ENCODE measurements around the gene OBP2A.
"Not testable (repeated sequence)": the region's sequence is repeated elsewhere in the genome, so short reads cannot be mapped to it uniquely, and the experiment has no call there.

OBP2A gene

DNA sequence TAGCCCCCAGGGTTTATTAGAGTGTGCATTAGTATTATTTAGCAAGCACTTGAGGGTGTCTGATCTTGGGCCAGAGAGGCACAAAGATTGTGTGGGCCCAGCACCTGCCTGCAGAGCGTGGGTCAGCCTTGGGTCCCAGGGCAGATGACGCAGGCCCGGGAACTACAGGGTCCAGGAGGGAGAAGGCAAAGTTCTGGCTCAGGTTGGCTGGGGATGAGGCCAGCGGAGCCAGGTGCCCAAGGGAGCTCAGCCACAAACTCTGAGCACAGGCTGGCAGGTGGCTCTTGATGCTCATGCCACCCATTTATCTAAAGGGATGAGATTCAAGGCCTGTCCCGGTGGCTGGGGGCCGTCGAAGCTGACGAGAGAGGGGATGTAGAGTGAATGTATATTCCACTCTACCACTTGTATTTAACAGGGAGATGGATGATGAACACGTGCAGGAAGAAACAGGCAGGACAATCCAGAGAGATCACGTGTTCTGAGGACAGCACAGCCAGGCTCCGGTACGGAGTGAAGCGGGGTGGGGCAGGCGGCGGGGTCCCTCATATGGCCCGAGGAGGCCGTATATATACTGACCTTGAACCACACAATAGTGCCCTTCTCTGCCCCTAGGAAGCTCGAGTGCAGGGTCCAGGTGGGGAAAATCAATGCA, 818 bp upstream of the OBP2A start:
- Histone ChIP-seq H3K9me3 (ENCODE audit: control insufficient read depth, low read length) (no peaks in the 10 kb centered on the region), H3K27me3 (replicated peaks; ENCODE audit: control insufficient read depth, insufficient read depth, low read length, poor library complexity, severe bottlenecking) (no peaks in the 10 kb centered on the region), H3K36me3 (ENCODE audit: control insufficient read depth, insufficient read depth, low read length) (no peaks in the 10 kb centered on the region), H3K4me3 (ENCODE audit: insufficient read depth, low read depth, low read length, poor library complexity, severe bottlenecking) (no peak overlapping the region), H3K4me1 (ENCODE audit: control insufficient read depth, insufficient read depth, low read length, poor library complexity, severe bottlenecking) (no peaks in the 10 kb centered on the region), H3K27ac (ENCODE audit: insufficient read depth, low read length, poor library complexity, severe bottlenecking) (no peak overlapping the region)
- DNase-seq, result no peak

DNA sequence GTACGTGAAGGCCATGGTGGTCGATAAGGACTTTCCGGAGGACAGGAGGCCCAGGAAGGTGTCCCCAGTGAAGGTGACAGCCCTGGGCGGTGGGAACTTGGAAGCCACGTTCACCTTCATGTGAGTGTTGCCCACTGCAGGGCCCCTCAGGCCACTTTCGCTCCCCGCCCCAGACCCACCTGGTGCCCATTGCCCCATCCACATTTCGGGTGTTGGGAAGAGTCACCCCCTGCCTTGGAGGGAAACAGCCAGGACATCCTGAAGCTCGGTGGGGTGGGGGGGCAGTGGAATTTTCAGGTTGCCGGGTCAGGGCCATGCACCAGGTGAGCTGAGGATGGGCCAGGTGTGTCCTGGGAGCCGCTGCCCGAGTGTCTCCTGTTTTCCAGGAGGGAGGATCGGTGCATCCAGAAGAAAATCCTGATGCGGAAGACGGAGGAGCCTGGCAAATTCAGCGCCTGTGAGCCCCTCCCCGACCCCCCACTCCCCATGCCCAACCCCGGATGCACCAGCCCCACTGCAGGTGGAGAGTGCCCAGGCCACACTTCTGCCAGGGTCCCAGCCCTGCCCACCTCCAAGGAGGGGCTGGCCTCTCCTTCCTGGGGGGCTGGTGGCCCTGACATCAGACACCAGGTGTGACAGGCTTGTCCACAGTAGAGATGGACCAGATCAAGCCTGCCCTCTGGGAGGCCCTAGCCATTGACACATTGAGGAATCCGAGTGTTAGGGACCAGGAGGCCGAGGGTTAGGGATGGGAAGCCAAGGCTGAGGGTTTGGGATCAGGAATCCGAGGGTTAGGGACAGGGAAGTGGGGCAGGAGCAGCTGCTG, 1.1 kb downstream of the OBP2A start:
- H3K27ac ChIP-seq (ENCODE audit: insufficient read depth, low read length, poor library complexity, severe bottlenecking); H3K4me3 ChIP-seq (ENCODE audit: insufficient read depth, low read depth, low read length, poor library complexity, severe bottlenecking); H3K4me1 ChIP-seq (ENCODE audit: control insufficient read depth, insufficient read depth, low read length, poor library complexity, severe bottlenecking); H3K36me3 ChIP-seq (ENCODE audit: control insufficient read depth, insufficient read depth, low read length); H3K9me3 ChIP-seq (ENCODE audit: control insufficient read depth, low read length); H3K27me3 ChIP-seq (replicated peaks; ENCODE audit: control insufficient read depth, insufficient read depth, low read length, poor library complexity, severe bottlenecking); DNase-seq: not testable (repeated sequence)

DNA sequence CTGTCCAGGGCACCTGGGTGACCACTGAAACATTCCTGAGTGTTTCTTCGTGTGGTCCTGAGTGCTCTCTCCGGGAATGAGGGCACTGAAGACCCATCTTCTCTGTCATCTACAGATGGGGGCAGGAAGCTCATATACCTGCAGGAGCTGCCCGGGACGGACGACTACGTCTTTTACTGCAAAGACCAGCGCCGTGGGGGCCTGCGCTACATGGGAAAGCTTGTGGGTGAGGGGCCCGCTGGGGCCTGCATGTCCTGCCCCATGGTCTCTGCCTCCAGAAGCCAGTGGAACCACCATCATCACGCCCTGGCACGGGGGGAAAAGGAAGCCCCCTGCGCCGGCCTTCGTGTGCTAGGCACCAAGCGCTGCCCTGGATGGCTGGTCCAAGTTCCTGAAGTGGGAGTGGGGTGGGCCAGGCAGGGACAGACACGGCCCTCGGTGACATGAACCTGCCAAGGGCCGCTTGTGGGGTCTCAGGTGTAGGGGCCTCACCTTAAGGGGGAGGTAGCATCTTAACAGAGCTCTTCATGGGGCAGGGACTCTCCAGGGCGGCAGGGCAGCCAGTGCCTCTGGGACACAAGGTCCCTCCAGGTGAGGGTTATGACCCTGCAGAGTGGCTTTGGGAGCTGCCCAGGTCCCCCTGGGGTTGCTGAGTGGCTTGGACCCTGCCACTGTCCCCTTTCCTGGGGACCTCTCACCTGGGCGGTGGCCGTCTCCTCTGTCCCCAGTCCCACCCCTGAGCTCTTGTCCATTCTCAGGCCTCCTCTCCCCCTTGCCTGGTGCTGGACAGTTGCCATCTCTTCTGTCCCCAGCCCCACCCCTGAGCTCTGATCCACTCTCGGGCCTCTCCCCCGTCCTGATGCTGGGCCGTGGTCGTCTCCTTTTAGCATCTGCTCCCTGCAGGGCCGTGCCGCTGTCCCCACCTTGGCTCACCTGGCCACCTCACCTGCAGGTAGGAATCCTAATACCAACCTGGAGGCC, 2.1 kb downstream of the OBP2A start:
- no peaks in the 10 kb centered on the region for H3K4me1 ChIP-seq (ENCODE audit: control insufficient read depth, insufficient read depth, low read length, poor library complexity, severe bottlenecking)
- no peak overlapping the region for H3K4me3 ChIP-seq (ENCODE audit: insufficient read depth, low read depth, low read length, poor library complexity, severe bottlenecking)
- DNase-seq, result no peak
- H3K9me3 ChIP-seq (ENCODE audit: control insufficient read depth, low read length), result no peaks in the 10 kb centered on the region
- H3K27me3 ChIP-seq (replicated peaks; ENCODE audit: control insufficient read depth, insufficient read depth, low read length, poor library complexity, severe bottlenecking), result no peaks in the 10 kb centered on the region
- no peaks in the 10 kb centered on the region for H3K36me3 ChIP-seq (ENCODE audit: control insufficient read depth, insufficient read depth, low read length)
- H3K27ac ChIP-seq (ENCODE audit: insufficient read depth, low read length, poor library complexity, severe bottlenecking), result no peak overlapping the region

DNA sequence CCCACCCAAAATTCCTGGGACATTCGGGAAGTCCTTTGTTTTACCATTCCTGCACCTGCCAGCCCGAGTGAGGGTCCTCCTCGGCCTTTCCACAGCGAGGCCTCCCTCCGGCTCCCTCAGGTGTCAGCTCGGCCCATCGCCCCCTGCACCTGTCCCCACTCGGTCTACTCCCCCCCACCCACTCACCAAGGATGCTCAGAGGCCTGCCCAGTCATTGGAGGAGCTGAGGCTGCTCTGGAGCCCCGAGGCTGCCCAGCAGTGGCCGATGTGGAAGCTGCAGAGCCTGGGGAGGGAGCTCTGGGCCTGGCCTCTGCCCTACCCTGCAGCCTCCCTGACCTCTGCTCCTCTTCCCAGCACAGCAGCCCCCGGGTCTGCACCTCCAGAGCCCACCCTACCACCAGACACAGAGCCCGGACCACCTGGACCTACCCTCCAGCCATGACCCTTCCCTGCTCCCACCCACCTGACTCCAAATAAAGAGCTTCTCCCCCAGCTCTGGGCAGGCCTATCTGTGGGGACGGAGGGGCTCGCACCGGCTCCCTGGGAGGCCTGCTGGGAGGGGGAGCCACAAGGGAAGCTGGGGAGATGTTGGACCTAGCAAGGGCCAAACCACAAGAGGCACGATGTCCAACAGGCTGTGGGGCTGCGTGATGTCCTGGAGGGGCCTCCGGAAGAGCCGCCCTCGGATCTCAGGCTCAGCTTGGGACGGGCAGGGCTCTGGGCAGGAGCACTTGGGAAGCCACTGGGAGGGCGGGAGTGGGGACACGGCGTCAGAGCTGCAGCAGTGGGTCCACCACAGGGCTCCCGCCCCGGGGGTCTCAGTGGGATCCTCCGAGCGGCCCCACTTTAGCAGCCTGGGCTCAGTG, 3.8 kb downstream of the OBP2A start:
- not testable (repeated sequence) for H3K27ac ChIP-seq (ENCODE audit: insufficient read depth, low read length, poor library complexity, severe bottlenecking); H3K4me1 ChIP-seq (ENCODE audit: control insufficient read depth, insufficient read depth, low read length, poor library complexity, severe bottlenecking); H3K4me3 ChIP-seq (ENCODE audit: insufficient read depth, low read depth, low read length, poor library complexity, severe bottlenecking); H3K36me3 ChIP-seq (ENCODE audit: control insufficient read depth, insufficient read depth, low read length); H3K9me3 ChIP-seq (ENCODE audit: control insufficient read depth, low read length); H3K27me3 ChIP-seq (replicated peaks; ENCODE audit: control insufficient read depth, insufficient read depth, low read length, poor library complexity, severe bottlenecking); DNase-seq

DNA sequence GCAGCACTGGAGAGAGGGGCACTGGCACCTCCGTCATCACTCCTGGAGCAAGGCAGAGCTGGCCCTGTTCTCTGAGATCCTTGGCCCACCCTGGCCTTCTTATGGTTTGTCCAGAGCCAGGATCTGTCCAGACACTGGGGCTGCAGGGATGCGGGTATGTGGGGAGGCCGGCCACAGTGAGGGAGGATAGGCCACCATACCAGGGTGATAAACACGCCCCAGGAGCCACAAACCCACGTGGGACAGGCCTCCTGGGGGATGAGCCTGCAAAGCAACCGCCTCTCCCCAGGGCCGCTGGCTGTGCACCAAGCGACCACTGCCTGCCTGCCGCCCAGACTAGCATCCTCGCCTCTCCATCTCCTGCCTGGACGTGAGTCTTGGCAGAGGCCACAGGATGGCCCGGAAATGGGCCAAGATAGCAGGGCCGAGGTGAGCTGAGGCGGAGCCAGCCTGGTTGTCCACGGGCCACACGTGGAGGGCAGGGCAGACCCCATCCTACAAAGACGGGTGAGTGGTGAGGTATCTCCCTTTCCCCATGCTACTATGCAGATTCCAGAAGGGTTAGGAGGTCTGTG, 4.5 kb downstream of the OBP2A start:
- no peak for DNase-seq
- Histone ChIP-seq H3K36me3 (ENCODE audit: control insufficient read depth, insufficient read depth, low read length) (no peaks in the 10 kb centered on the region), H3K27me3 (replicated peaks; ENCODE audit: control insufficient read depth, insufficient read depth, low read length, poor library complexity, severe bottlenecking) (no peaks in the 10 kb centered on the region)

DNA sequence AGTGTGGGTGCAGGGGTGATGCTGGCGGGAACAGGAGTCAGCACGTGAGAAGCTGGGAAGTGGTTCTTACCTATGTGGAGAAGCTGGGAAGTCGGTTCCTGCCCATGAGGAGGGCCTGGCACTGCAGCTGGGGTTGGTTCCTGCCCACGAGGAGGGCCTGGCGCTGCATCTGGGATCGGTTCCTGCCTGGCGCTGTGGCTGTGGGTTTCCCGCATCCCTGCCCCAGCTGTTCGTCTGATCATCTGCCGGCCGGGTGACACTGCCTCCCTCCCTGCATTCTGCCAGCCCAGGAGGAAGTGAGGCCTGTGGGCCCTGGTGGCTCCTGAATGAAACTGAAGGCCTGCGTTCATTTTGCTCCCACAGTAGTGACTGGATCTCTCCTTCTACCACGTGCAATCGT, 5.1 kb downstream of the OBP2A start:
- no peaks in the 10 kb centered on the region for H3K36me3 ChIP-seq (ENCODE audit: control insufficient read depth, insufficient read depth, low read length)
- no peak for DNase-seq
- H3K4me3 ChIP-seq (ENCODE audit: insufficient read depth, low read depth, low read length, poor library complexity, severe bottlenecking), result no peak overlapping the region
- no peaks in the 10 kb centered on the region for H3K27me3 ChIP-seq (replicated peaks; ENCODE audit: control insufficient read depth, insufficient read depth, low read length, poor library complexity, severe bottlenecking)
- H3K9me3 ChIP-seq (ENCODE audit: control insufficient read depth, low read length), result no peaks in the 10 kb centered on the region
- H3K4me1 ChIP-seq (ENCODE audit: control insufficient read depth, insufficient read depth, low read length, poor library complexity, severe bottlenecking), result no peaks in the 10 kb centered on the region
- H3K27ac ChIP-seq (ENCODE audit: insufficient read depth, low read length, poor library complexity, severe bottlenecking), result no peak overlapping the region

More for the DNA sequence above, 4.5 kb downstream of the OBP2A start:
- H3K4me3 ChIP-seq (ENCODE audit: insufficient read depth, low read depth, low read length, poor library complexity, severe bottlenecking), result no peak overlapping the region
- no peak overlapping the region for H3K27ac ChIP-seq (ENCODE audit: insufficient read depth, low read length, poor library complexity, severe bottlenecking)
- no peaks in the 10 kb centered on the region for H3K4me1 ChIP-seq (ENCODE audit: control insufficient read depth, insufficient read depth, low read length, poor library complexity, severe bottlenecking)
- H3K9me3 ChIP-seq (ENCODE audit: control insufficient read depth, low read length), result no peaks in the 10 kb centered on the region

DNA sequence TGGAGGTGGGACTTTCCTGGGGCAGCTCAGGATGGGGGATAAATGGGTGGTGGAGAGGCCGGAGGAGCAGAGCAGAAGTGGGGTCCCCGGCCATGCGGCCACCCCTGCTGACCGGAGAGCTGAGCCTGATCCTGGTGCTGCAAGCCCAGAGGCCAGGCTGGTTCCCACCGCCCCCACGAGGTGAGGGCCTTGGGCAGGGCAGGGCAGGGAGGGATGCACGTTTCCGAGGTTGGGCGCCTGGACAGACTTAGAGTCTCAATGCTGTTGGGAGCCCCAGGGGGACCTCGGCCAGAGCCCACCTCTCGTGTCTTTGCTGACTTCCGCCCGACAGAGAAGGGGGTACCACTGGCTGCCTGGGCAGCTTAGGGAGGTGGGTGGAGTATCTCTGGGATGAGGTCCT, 5.5 kb downstream of the OBP2A start:
- Histone ChIP-seq H3K4me3 (ENCODE audit: insufficient read depth, low read depth, low read length, poor library complexity, severe bottlenecking) (no peak overlapping the region), H3K4me1 (ENCODE audit: control insufficient read depth, insufficient read depth, low read length, poor library complexity, severe bottlenecking) (no peaks in the 10 kb centered on the region), H3K9me3 (ENCODE audit: control insufficient read depth, low read length) (no peaks in the 10 kb centered on the region), H3K27me3 (replicated peaks; ENCODE audit: control insufficient read depth, insufficient read depth, low read length, poor library complexity, severe bottlenecking) (no peaks in the 10 kb centered on the region), H3K36me3 (ENCODE audit: control insufficient read depth, insufficient read depth, low read length) (no peaks in the 10 kb centered on the region), H3K27ac (ENCODE audit: insufficient read depth, low read length, poor library complexity, severe bottlenecking) (no peak overlapping the region)
- no peak for DNase-seq

DNA sequence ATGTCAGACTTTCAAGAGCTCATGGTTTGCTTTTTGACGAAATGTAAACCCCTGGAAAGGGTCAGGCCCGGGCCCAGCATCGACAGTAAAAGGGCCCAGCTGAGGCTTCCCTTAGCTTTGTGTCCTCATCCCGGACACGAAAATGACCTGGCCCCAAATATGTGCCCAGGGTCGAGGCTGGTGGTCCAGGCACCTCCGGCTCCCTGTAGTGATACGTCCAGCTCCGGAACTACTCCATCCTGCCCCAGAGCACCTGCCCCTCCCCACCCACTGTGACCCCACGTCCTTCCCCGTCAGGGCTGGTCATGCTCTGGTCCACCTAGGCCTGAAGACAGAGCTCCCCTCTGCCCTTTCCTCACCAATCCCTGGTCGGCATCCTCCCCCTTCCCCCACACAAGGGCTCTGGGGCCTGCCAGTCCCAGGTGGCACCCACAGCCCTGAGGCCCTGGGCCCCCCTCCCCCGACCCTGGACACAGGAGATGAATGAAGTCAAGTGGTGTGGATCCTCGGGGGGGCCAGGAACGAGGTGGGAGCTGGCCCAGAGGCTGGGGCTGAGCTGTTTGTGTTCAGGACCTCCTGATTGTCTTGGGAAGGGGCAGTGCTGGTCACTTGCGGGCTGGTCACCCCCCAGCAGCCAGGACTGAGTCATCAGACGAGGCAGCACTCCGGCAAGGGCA, 6.2 kb downstream of the OBP2A start:
- no peaks in the 10 kb centered on the region for H3K9me3 ChIP-seq (ENCODE audit: control insufficient read depth, low read length)
- H3K4me1 ChIP-seq (ENCODE audit: control insufficient read depth, insufficient read depth, low read length, poor library complexity, severe bottlenecking), result no peaks in the 10 kb centered on the region
- no peaks in the 10 kb centered on the region for H3K27me3 ChIP-seq (replicated peaks; ENCODE audit: control insufficient read depth, insufficient read depth, low read length, poor library complexity, severe bottlenecking)
- no peaks in the 10 kb centered on the region for H3K36me3 ChIP-seq (ENCODE audit: control insufficient read depth, insufficient read depth, low read length)
- no peak for DNase-seq
- no peak overlapping the region for H3K4me3 ChIP-seq (ENCODE audit: insufficient read depth, low read depth, low read length, poor library complexity, severe bottlenecking)
- H3K27ac ChIP-seq (ENCODE audit: insufficient read depth, low read length, poor library complexity, severe bottlenecking), result no peak overlapping the region

All from effector memory CD4-positive, alpha-beta T cell (primary cell).